ENCODE results near the gene USP22.

Gene USP22

GRCh38 chr17:20952183-20952582 is 90.6 kb downstream of the USP22 start:
- DNase-seq (ENCODE audit: low read depth in 2 of 2) = no peak

All from stimulated activated CD4-positive, alpha-beta T cell treated with anti-CD3 and anti-CD28 coated beads, Interleukin-1b, Interleukin-23, amount 100 ng/mL, for 1 hour (primary cell).